Measurements from ENCODE around the gene ZIC4. TPM values are rescaled to one million over a fixed set of nuclear protein-coding genes. Genes with fewer than 3 reads are reported as not detected.

Gene ZIC4
- total and polyA plus RNA-seq, 7 experiments from 2014 or later: not detected

GRCh38 chr3:147381596-147381995 is 24.7 kb downstream of the ZIC4 start:
- Histone ChIP-seq H3K9me3 (ENCODE audit: control insufficient read depth in 2 of 3, low read length in 3 of 3) (peaks cover 0 to 4% (median 0%) of the 10 kb centered on the region in 3 experiments), H3K36me3 (ENCODE audit: control insufficient read depth in 2 of 3, insufficient read depth in 3 of 3, low read length in 3 of 3) (no peaks in the 10 kb centered on the region), H3K4me1 (ENCODE audit: control insufficient read depth in 2 of 2, insufficient read depth in 2 of 2, low read length in 2 of 2) (no peaks in the 10 kb centered on the region), H3K4me3 (ENCODE audit: low read length) (no peak overlapping the region), H3K27ac (ENCODE audit: low read depth, low read length) (no peak overlapping the region), H3K27me3 (ENCODE audit: control insufficient read depth in 2 of 2, insufficient read depth in 2 of 2, low read length in 2 of 2) (peaks cover 0 to 10% of the 10 kb centered on the region in 2 donors)
- H3K4me3 Mint-ChIP-seq: no peak overlapping the region
- ATAC-seq (no peak), DNase-seq (no peak)
- peaks cover 0 to 6% (median 4%) of the 10 kb centered on the region in 5 donors for H3K36me3 Mint-ChIP-seq
- H3K27ac Mint-ChIP-seq: no peak overlapping the region
- POLR2A ChIA-PET: no interaction called here
- H3K9me3 Mint-ChIP-seq: peaks cover 0 to 62% (median 19%) of the 10 kb centered on the region in 11 donors
- H3K27me3 Mint-ChIP-seq: peaks cover 88 to 94% (median 92%) of the 10 kb centered on the region in 5 donors
- CTCF ChIA-PET: no interaction called here
- intact Hi-C loops (cut with micrococcal nuclease): no loop called here
- no peaks in the 10 kb centered on the region for H3K4me1 Mint-ChIP-seq

- no peaks in the 10 kb centered on the region for H3K4me1 Mint-ChIP-seq
- peaks cover 83 to 89% (median 88%) of the 10 kb centered on the region in 5 donors for H3K27me3 Mint-ChIP-seq
- Histone ChIP-seq H3K9me3 (ENCODE audit: control insufficient read depth in 2 of 3, low read length in 3 of 3) (peaks cover 0 to 4% (median 0%) of the 10 kb centered on the region in 3 experiments), H3K27me3 (ENCODE audit: control insufficient read depth in 2 of 2, insufficient read depth in 2 of 2, low read length in 2 of 2) (peaks cover 0 to 10% of the 10 kb centered on the region in 2 donors), H3K4me3 (ENCODE audit: low read length) (no peak overlapping the region), H3K4me1 (ENCODE audit: control insufficient read depth in 2 of 2, insufficient read depth in 2 of 2, low read length in 2 of 2) (no peaks in the 10 kb centered on the region), H3K27ac (ENCODE audit: low read depth, low read length) (no peak overlapping the region), H3K36me3 (ENCODE audit: control insufficient read depth in 2 of 3, insufficient read depth in 3 of 3, low read length in 3 of 3) (no peaks in the 10 kb centered on the region)
- ChIA-PET POLR2A (no interaction called here), CTCF (no interaction called here)
- no peak overlapping the region for H3K27ac Mint-ChIP-seq
- no peak for ATAC-seq
- peaks cover 0 to 56% (median 20%) of the 10 kb centered on the region in 11 donors for H3K9me3 Mint-ChIP-seq
- H3K4me3 Mint-ChIP-seq: no peak overlapping the region
- intact Hi-C loops (cut with micrococcal nuclease): no loop called here
- peaks cover 0 to 6% (median 4%) of the 10 kb centered on the region in 5 donors for H3K36me3 Mint-ChIP-seq
- no peak for DNase-seq
These were observed 25.4 kb downstream of the ZIC4 start for GRCh38 chr3:147380977-147381376.

- CTCF ChIA-PET: no interaction called here
- Histone ChIP-seq H3K4me3 (ENCODE audit: low read length) (no peak overlapping the region), H3K9me3 (ENCODE audit: control insufficient read depth in 2 of 3, low read length in 3 of 3) (peaks cover 0 to 4% (median 0%) of the 10 kb centered on the region in 3 experiments), H3K27ac (ENCODE audit: low read depth, low read length) (no peak overlapping the region), H3K4me1 (ENCODE audit: control insufficient read depth in 2 of 2, insufficient read depth in 2 of 2, low read length in 2 of 2) (no peaks in the 10 kb centered on the region), H3K27me3 (ENCODE audit: control insufficient read depth in 2 of 2, insufficient read depth in 2 of 2, low read length in 2 of 2) (peaks cover 0 to 10% of the 10 kb centered on the region in 2 donors), H3K36me3 (ENCODE audit: control insufficient read depth in 2 of 3, insufficient read depth in 3 of 3, low read length in 3 of 3) (no peaks in the 10 kb centered on the region)
- Mint-ChIP-seq H3K4me3 (no peak overlapping the region), H3K36me3 (peaks cover 0 to 6% (median 1%) of the 10 kb centered on the region in 5 donors), H3K27me3 (peaks cover 78 to 88% (median 83%) of the 10 kb centered on the region in 5 donors), H3K4me1 (no peaks in the 10 kb centered on the region), H3K9me3 (peaks cover 0 to 56% (median 20%) of the 10 kb centered on the region in 11 donors), H3K27ac (no peak overlapping the region)
- POLR2A ChIA-PET: no interaction called here
- intact Hi-C loops (cut with micrococcal nuclease): no loop called here
- DNase-seq (no peak), ATAC-seq (no peak)
These were observed 25.9 kb downstream of the ZIC4 start for GRCh38 chr3:147380387-147380951.

- H3K4me3 ChIP-seq (ENCODE audit: low read length): no peak overlapping the region
- Mint-ChIP-seq H3K4me3 (no peak overlapping the region), H3K27me3 (peaks cover 75 to 86% (median 77%) of the 10 kb centered on the region in 5 donors), H3K9me3 (peaks cover 0 to 55% (median 20%) of the 10 kb centered on the region in 11 donors), H3K4me1 (no peaks in the 10 kb centered on the region), H3K27ac (no peak overlapping the region), H3K36me3 (peaks cover 0 to 6% (median 0%) of the 10 kb centered on the region in 5 donors)
- H3K36me3 ChIP-seq (ENCODE audit: control insufficient read depth in 2 of 3, insufficient read depth in 3 of 3, low read length in 3 of 3): no peaks in the 10 kb centered on the region
- intact Hi-C loops (cut with micrococcal nuclease): loop anchor here in 1 of 2 donors (5.0 kb wide), 1 partner anchor 38 kb away; no protein-coding TSS in a partner anchor
- H3K27me3 ChIP-seq (ENCODE audit: control insufficient read depth in 2 of 2, insufficient read depth in 2 of 2, low read length in 2 of 2): peaks cover 0 to 10% of the 10 kb centered on the region in 2 donors
- no peaks in the 10 kb centered on the region for H3K9me3 ChIP-seq (ENCODE audit: control insufficient read depth in 2 of 3, low read length in 3 of 3)
- H3K27ac ChIP-seq (ENCODE audit: low read depth, low read length): no peak overlapping the region
- ATAC-seq (no peak), DNase-seq (no peak)
- POLR2A ChIA-PET: no interaction called here
- H3K4me1 ChIP-seq (ENCODE audit: control insufficient read depth in 2 of 2, insufficient read depth in 2 of 2, low read length in 2 of 2): no peaks in the 10 kb centered on the region
- CTCF ChIA-PET: no interaction called here
These were observed 26.7 kb downstream of the ZIC4 start for GRCh38 chr3:147379651-147380050.

- Mint-ChIP-seq H3K4me3 (no peak overlapping the region), H3K36me3 (peaks cover 0 to 6% (median 0%) of the 10 kb centered on the region in 5 donors), H3K27me3 (peaks cover 69 to 86% (median 77%) of the 10 kb centered on the region in 5 donors), H3K9me3 (peaks cover 0 to 56% (median 22%) of the 10 kb centered on the region in 11 donors), H3K4me1 (no peaks in the 10 kb centered on the region), H3K27ac (no peak overlapping the region)
- Histone ChIP-seq H3K4me3 (ENCODE audit: low read length) (no peak overlapping the region), H3K9me3 (ENCODE audit: control insufficient read depth in 2 of 3, low read length in 3 of 3) (no peaks in the 10 kb centered on the region), H3K27ac (ENCODE audit: low read depth, low read length) (no peak overlapping the region), H3K36me3 (ENCODE audit: control insufficient read depth in 2 of 3, insufficient read depth in 3 of 3, low read length in 3 of 3) (no peaks in the 10 kb centered on the region), H3K27me3 (ENCODE audit: control insufficient read depth in 2 of 2, insufficient read depth in 2 of 2, low read length in 2 of 2) (peaks cover 5 to 10% of the 10 kb centered on the region in 2 donors), H3K4me1 (ENCODE audit: control insufficient read depth in 2 of 2, insufficient read depth in 2 of 2, low read length in 2 of 2) (no peaks in the 10 kb centered on the region)
- CTCF ChIA-PET: no interaction called here
- ATAC-seq (no peak), DNase-seq (no peak)
- intact Hi-C loops (cut with micrococcal nuclease): loop anchor here in 1 of 2 donors (5.0 kb wide), 1 partner anchor 40 kb away; no protein-coding TSS in a partner anchor
- POLR2A ChIA-PET: no interaction called here
These were observed 28.7 kb downstream of the ZIC4 start for GRCh38 chr3:147377412-147378367.

- Mint-ChIP-seq H3K9me3 (peaks cover 0 to 49% (median 12%) of the 10 kb centered on the region in 11 donors), H3K4me3 (no peak overlapping the region), H3K36me3 (peaks cover 0 to 13% (median 0%) of the 10 kb centered on the region in 5 donors), H3K27ac (no peak overlapping the region), H3K27me3 (peaks cover 71 to 94% (median 79%) of the 10 kb centered on the region in 5 donors), H3K4me1 (peaks cover 0 to 2% (median 0%) of the 10 kb centered on the region in 7 donors)
- no peak for DNase-seq
- Histone ChIP-seq H3K27me3 (ENCODE audit: control insufficient read depth in 2 of 2, insufficient read depth in 2 of 2, low read length in 2 of 2) (peaks cover 5 to 6% of the 10 kb centered on the region in 2 donors), H3K9me3 (ENCODE audit: control insufficient read depth in 2 of 3, low read length in 3 of 3) (no peaks in the 10 kb centered on the region), H3K36me3 (ENCODE audit: control insufficient read depth in 2 of 3, insufficient read depth in 3 of 3, low read length in 3 of 3) (no peaks in the 10 kb centered on the region), H3K4me1 (ENCODE audit: control insufficient read depth in 2 of 2, insufficient read depth in 2 of 2, low read length in 2 of 2) (no peaks in the 10 kb centered on the region), H3K4me3 (ENCODE audit: low read length) (no peak overlapping the region), H3K27ac (ENCODE audit: low read depth, low read length) (no peak overlapping the region)
- ChIA-PET CTCF (no interaction called here), POLR2A (no interaction called here)
- no peak for ATAC-seq
- intact Hi-C loops (cut with micrococcal nuclease): no loop called here
These were observed 33.0 kb downstream of the ZIC4 start for GRCh38 chr3:147373301-147373700.

Data from naive thymus-derived CD4-positive, alpha-beta T cell (primary cell).